Activated effector memory CD4-positive, alpha-beta T cell treated with anti-CD3 and anti-CD28 coated beads, Interleukin-2, amount 50 U/mL, for 16 hours (primary cell): Measurements from ENCODE around the gene FLRT1.

ENCODE experiments used
- DNase-seq: peaks from one replicate; pipeline ENCODE4 v3.0.0-alpha.2; 2020

The FLRT1 gene

GRCh38 chr11:64007160-64007628 lies 28.5 kb upstream of the FLRT1 start:
- no peak for DNase-seq

GRCh38 chr11:64007629-64008282 lies 28.0 kb upstream of the FLRT1 start:
- no peak for DNase-seq

GRCh38 chr11:64008283-64008913 lies 27.3 kb upstream of the FLRT1 start:
- no peak for DNase-seq

- no peak for DNase-seq
Observed at GRCh38 chr11:64008914-64009633, 26.7 kb upstream of the FLRT1 start.

- DNase-seq, result no peak
Observed at GRCh38 chr11:64009710-64010109, 26.0 kb upstream of the FLRT1 start.

GRCh38 chr11:64010783-64011182 lies 24.9 kb upstream of the FLRT1 start:
- no peak for DNase-seq

- no peak for DNase-seq
Observed at GRCh38 chr11:64011371-64011770, 24.4 kb upstream of the FLRT1 start.

GRCh38 chr11:64013141-64013896 lies 22.4 kb upstream of the FLRT1 start:
- no peak for DNase-seq

GRCh38 chr11:64014356-64014755 lies 21.4 kb upstream of the FLRT1 start:
- DNase-seq, result no peak

GRCh38 chr11:64015510-64015909 lies 20.2 kb upstream of the FLRT1 start:
- no peak for DNase-seq

- DNase-seq, result no peak
Observed at GRCh38 chr11:64015935-64016845, 19.5 kb upstream of the FLRT1 start.

GRCh38 chr11:64017945-64018224 lies 17.8 kb upstream of the FLRT1 start:
- DNase-seq, result no peak

GRCh38 chr11:64018310-64018709 lies 17.4 kb upstream of the FLRT1 start:
- DNase-seq, result no peak

- no peak for DNase-seq
Observed at GRCh38 chr11:64019106-64020037, 16.4 kb upstream of the FLRT1 start.

GRCh38 chr11:64020976-64021756 lies 14.6 kb upstream of the FLRT1 start:
- DNase-seq, result no peak

- no peak for DNase-seq
Observed at GRCh38 chr11:64021757-64022093, 14.0 kb upstream of the FLRT1 start.

GRCh38 chr11:64022125-64022784 lies 13.5 kb upstream of the FLRT1 start:
- DNase-seq, result no peak

GRCh38 chr11:64023712-64024710 lies 11.7 kb upstream of the FLRT1 start:
- no peak for DNase-seq

- no peak for DNase-seq
Observed at GRCh38 chr11:64025205-64025604, 10.5 kb upstream of the FLRT1 start.
